Prostate gland (tissue), 2 donors: Measurements from ENCODE around the gene SEC31B.

Experiments
- CTCF ChIP-seq, 4 experiments: fragments of 200-600 bp in 2 of 4; fragments of 450-650 bp in 2 of 4; sonication (generic) in 2 of 4; IDR thresholded peaks; 1 replicate in 3 of 4; 2 replicates in 1 of 4; pipeline ENCODE4 v1.5.1; 2016 to 2019; ENCODE audit warnings: antibody characterized with exemption in 4 of 4, mild to moderate bottlenecking in 2 of 4, moderate library complexity in 2 of 4
- POLR2A ChIP-seq: fragments of 450-650 bp; IDR thresholded peaks from one replicate; pipeline ENCODE4 v1.6.1; 2016; ENCODE audit warnings: antibody characterized with exemption, mild to moderate bottlenecking
- POLR2AphosphoS5 ChIP-seq: sonication (generic); formaldehyde crosslinking; IDR thresholded peaks from one replicate; pipeline ENCODE4 v1.6.1; 2017; ENCODE audit warnings: antibody characterized with exemption

GRCh38 chr10:100446130-100446761 is 73.4 kb downstream of the SEC31B start:
- TF ChIP-seq CTCF (IDR thresholded peaks at IDR 0.05) (no peak), POLR2A (no peak), POLR2AphosphoS5 (no peak)
